ENCODE data around the gene PHPT1.

Gene PHPT1

GRCh38 chr9:136847826-136848392, 1.3 kb upstream of the PHPT1 start:
- peak; percentile 91 for DNase-seq (ENCODE audit: low spot score)

DNA sequence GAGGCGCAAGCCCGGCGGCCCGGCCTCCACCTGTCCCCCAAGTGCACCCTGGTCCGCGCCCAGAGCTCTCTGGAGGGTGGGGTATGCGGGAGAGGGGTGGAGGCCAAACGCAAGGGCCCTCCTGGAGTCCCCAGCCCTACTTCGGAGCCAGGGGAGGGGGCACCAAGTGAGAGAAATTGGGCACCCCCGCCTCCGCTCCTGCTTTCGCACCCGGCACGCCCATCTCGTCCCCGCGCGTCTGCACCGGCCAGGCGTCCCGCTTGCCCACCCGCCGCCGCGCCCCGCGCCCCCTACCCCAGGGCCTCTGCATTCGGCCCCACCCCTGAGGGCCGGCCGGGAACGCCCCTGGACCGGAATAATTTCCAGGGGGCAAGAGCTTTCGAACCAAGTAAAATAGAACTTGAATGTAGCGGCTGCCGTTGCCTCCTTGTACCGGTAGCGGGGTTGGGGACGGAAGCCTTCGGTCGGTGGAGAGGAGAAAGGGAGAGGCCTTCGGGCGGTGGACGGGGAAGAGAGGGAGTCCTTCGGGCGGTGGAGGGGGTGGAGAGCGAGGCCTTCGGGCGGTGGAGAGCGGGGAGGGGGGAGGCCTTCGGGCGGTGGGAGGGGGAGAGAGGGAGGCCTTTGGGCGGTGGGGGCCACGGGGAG, 694 bp upstream of the PHPT1 start:
- DNase-seq (ENCODE audit: low spot score), result peak; percentile 77

GRCh38 chr9:136849960-136850865, 1.0 kb downstream of the PHPT1 start:
- DNase-seq (ENCODE audit: low spot score), result peak; percentile 30

DNA sequence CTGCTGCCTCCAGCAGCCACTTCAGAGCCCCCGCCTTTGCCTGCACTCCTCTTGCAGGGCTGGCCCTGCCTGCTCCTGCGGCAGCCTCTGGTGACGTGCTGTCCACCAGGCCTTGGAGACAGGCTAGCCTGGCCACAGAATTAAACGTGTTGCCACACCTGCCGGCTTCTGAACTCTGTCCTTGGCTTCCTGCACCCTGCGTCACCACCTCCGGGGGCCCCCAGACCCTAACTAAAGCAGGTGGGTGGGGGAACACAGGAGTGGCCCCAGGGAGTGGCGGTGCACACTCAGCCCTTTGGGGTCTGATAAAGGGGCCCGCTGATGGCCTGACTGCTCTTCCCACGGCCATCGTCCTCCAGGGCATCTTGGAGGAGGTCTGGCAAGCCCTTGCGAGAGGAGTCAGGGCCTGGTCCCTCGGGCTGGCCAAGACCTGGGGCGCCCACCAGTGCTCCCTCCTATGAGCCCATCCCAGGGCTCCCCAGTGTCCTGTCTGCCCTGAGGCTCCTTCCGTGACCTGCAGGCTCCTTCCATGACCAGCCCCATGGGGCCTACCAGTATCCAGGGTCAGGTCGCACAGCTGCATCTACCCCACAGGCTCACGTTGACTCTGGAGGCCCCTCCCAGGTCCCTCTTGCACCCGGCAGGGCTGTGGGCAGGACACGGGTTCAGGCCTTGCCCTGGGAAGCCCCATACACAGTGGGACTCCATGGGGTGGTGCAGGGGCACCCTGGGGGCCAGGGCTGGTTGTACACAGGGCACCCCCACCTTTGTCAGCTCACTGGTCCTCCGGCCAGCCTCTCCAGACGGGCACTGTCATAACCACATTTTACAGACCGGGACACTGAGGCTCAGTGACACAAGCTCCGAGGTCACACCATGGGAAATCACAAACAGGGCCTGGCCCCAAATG, 1.9 kb downstream of the PHPT1 start:
- no peak for DNase-seq (ENCODE audit: low spot score)

- DNase-seq (ENCODE audit: low spot score), result no peak
These were observed 2.9 kb downstream of the PHPT1 start, which contains the start of gene MAMDC4 for GRCh38 chr9:136851941-136852663. Gene MAMDC4, plus strand, starts transcription at chr9:136852346. Its CDS starts 71 bp downstream, at chr9:136852417.

- DNase-seq (ENCODE audit: low spot score), result no peak
These were observed 3.7 kb downstream of the PHPT1 start for GRCh38 chr9:136852664-136853595.

GRCh38 chr9:136853596-136854112, 4.4 kb downstream of the PHPT1 start:
- no peak for DNase-seq (ENCODE audit: low spot score)

DNA sequence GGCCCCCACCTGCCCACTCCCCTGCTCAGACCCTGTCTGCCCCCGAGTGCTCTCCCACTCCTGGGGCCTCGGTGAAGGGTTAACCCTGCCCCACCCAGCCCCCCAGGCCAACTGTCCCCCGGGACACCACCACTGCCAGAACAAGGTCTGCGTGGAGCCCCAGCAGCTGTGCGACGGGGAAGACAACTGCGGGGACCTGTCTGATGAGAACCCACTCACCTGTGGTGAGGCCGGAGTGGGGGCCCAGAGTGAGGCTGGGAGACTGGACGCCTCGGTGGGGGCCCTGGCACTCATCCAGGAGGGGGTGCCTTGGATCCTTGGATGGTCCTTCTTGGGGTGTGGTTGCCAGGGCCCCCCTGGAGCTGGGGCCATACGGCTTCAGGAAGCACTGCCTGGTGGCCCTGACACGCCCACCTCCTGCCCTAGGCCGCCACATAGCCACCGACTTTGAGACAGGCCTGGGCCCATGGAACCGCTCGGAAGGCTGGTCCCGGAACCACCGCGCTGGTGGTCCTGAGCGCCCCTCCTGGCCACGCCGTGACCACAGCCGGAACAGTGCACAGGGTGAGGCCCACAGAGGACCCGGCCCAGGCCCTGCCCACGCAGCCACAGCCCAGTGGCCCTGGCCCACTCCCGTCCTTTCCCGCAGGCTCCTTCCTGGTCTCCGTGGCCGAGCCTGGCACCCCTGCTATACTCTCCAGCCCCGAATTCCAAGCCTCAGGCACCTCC, 5.1 kb downstream of the PHPT1 start:
- DNase-seq (ENCODE audit: low spot score), result no peak

- no peak for DNase-seq (ENCODE audit: low spot score)
These were observed 5.7 kb downstream of the PHPT1 start for GRCh38 chr9:136854842-136855460.

DNA sequence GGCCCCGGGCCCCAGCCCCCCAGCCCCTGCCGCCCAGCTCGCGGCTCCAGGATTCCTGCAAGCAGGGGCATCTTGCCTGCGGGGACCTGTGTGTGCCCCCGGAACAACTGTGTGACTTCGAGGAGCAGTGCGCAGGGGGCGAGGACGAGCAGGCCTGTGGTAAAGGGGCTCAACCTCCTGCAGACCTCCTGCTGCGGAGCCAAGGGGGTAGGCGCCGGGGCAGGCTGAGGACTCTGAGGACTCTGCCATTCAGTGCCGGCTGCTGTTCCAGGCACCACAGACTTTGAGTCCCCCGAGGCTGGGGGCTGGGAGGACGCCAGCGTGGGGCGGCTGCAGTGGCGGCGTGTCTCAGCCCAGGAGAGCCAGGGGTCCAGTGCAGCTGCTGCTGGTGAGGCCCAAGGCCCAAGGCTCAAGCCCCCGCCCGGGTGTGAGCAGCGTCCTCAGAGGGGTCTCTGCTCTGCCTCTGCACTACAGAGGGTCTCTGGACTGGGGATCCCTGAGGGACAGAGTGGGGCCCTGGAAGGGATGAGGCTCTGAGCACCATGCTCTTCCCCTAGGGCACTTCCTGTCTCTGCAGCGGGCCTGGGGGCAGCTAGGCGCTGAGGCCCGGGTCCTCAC, 6.4 kb downstream of the PHPT1 start:
- no peak for DNase-seq (ENCODE audit: low spot score)

DNA sequence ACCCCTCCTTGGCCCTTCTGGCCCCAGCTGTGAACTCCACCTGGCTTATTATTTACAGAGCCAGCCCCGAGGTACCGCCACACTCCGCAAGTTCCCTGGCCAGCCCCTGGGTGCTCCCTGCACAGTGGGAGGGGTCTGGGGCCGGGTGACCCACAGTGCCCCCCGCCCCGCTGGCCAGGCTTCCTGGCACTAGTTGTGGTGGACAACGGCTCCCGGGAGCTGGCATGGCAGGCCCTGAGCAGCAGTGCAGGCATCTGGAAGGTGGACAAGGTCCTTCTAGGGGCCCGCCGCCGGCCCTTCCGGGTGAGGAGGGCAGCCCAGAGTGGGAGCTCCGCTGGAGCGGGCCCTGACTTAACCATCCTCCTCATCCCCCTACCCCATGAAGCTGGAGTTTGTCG, 6.9 kb downstream of the PHPT1 start:
- no peak for DNase-seq (ENCODE audit: low spot score)

- DNase-seq (ENCODE audit: low spot score), result no peak
These were observed 7.4 kb downstream of the PHPT1 start for GRCh38 chr9:136856541-136857141.

DNA sequence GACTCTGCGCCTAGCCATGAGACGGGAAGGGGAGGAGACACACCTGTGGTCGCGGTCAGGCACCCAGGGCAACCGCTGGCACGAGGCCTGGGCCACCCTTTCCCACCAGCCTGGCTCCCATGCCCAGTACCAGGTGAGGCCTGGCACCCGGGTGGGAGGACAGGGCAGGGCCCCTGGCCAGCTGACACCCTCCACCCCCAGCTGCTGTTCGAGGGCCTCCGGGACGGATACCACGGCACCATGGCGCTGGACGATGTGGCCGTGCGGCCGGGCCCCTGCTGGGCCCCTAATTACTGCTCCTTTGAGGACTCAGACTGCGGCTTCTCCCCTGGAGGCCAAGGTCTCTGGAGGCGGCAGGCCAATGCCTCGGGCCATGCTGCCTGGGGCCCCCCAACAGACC, 8.0 kb downstream of the PHPT1 start:
- no peak for DNase-seq (ENCODE audit: low spot score)

DNA sequence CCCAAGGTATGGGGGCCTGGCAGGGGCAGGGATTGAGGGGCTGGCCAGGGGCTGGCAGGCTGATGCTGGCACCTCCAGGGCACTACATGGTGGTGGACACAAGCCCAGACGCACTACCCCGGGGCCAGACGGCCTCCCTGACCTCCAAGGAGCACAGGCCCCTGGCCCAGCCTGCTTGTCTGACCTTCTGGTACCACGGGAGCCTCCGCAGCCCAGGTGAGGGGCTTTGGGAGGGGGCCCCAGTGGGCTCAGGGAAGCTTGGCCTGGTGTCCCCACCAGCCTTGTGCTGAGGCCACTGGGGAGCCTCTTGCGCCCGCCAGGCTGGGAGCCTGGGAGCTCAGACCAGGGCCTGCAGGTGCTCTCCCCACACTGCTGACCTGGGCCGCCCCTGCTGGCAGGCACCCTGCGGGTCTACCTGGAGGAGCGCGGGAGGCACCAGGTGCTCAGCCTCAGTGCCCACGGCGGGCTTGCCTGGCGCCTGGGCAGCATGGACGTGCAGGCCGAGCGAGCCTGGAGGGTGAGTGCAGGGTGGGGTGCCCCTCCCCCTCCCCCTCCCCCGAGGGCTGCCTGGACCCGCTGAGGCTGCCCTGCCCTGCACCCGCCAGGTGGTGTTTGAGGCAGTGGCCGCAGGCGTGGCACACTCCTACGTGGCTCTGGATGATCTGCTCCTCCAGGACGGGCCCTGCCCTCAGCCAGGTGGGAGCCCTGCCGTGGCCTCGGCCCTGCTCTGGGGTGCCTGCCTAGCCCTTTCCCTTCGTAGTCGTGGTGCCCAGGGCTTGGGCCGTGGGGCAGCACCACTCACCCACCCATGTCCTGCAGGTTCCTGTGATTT, 8.6 kb downstream of the PHPT1 start:
- DNase-seq (ENCODE audit: low spot score), result no peak

- DNase-seq (ENCODE audit: low spot score), result no peak
These were observed 9.2 kb downstream of the PHPT1 start for GRCh38 chr9:136858452-136858843.

DNA sequence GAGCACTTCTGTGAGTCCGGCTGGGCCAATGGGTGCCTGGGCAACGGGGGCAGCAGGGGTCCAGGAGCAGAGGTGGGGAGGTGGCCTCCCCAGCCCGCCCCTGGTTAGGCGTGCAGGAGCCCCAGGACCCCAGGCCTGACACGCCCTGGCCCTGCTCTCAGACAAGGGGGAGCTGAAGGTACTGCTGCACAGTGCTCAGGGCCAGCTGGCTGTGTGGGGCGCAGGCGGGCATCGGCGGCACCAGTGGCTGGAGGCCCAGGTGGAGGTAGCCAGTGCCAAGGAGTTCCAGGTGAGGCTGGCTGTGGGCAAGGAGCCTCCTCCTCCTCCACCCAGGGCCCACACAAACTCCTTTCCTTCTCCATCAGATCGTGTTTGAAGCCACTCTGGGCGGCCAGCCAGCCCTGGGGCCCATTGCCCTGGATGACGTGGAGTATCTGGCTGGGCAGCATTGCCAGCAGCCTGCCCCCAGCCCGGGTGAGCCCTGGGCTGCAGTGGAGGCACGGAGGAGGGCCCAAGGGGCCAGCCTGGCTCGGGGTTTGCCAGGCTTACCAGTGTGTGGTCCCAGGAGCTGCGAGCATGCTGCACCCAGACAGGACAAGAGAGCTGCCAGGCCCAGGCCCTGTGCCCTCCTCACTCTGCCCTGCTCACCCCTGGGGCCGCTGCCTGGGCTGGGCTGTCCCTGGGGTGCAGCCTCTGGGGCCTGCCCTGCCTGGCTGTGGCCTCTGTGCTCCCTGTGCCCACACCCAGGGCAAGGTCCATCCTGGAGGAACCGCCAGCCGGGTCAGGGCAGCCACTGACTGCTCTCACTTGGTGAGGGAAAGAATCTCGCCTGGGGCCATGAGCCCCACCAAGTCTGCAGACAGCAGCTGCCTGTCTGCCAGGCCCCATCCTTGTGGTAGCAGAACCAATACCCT, 9.9 kb downstream of the PHPT1 start:
- no peak for DNase-seq (ENCODE audit: low spot score)
